Activated CD4-positive, CD25-positive, alpha-beta regulatory T cell treated with anti-CD3 and anti-CD28 coated beads, Interleukin-2, amount 50 U/mL, for 24 hours (primary cell): ENCODE measurements around the gene DOCK4.

Source experiments
- ATAC-seq, 2 donors: fragments of 150-1000 bp; cut with Tn5 transposase; one replicate each; pipeline ENCODE4 v1.10.0; 2021; ENCODE audit warnings: mild to moderate bottlenecking in 1 of 2, moderate library complexity in 1 of 2

DOCK4 gene

GRCh38 chr7:112160130-112160770 lies 45.9 kb downstream of the DOCK4 start:
- no peak for ATAC-seq

- no peak for ATAC-seq
Observed at GRCh38 chr7:112159351-112159750, 46.8 kb downstream of the DOCK4 start.

- no peak for ATAC-seq
Observed at GRCh38 chr7:112157072-112157471, 49.1 kb downstream of the DOCK4 start.

- no peak for ATAC-seq
Observed at GRCh38 chr7:112156412-112156811, 49.8 kb downstream of the DOCK4 start.

DNA sequence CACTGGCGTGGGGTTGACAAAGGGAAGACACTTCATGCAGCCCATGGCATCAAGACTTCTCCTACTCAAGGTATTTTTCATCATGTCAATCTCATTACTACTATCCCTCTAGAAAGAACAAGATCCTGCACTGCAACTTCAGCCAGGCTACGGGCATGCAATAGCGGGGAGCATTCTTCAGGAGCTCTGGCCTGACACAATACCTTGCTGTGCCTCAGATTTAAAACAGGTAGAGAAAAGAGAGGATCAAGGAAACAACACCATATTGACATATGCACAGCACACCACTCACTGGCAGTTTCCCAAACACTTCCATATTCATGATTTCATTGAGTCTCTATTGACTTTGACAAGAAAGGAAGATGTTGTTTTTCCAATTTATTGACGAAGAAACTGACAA lies 51.5 kb downstream of the DOCK4 start:
- ATAC-seq = no peak

GRCh38 chr7:112152186-112152585 lies 54.0 kb downstream of the DOCK4 start:
- ATAC-seq = no peak

GRCh38 chr7:112150823-112151641 lies 55.2 kb downstream of the DOCK4 start:
- no peak for ATAC-seq

GRCh38 chr7:112149734-112150133 lies 56.5 kb downstream of the DOCK4 start:
- ATAC-seq = no peak

DNA sequence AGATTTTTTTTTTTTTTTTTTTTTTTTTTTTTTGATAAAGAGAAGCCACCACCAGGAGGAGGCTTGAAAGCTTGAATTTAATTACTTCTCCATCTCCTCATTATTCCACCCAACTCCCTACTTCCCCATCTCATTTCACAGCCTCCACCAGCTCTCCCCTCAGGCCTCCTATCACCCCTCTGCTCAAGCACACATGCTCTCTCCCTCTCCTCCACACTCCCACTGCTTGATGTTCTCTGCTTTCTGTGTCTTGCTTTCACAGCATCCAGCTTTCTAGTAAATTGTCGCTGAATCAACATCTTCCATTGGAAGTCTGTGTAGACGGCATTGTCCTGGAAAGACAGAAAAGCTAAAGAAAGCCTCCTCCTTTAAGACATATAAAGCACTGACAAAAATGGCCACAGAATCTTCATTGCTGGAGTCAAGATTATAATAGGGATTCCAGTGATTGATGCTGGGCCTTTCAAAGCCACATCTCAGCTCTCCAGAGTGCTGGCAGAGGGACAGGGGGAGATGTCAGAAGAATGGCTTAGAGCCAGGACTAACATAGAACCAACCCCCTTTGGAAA lies 58.3 kb downstream of the DOCK4 start:
- ATAC-seq = no peak

- no peak for ATAC-seq
Observed at GRCh38 chr7:112145206-112145605, 61.0 kb downstream of the DOCK4 start.

DNA sequence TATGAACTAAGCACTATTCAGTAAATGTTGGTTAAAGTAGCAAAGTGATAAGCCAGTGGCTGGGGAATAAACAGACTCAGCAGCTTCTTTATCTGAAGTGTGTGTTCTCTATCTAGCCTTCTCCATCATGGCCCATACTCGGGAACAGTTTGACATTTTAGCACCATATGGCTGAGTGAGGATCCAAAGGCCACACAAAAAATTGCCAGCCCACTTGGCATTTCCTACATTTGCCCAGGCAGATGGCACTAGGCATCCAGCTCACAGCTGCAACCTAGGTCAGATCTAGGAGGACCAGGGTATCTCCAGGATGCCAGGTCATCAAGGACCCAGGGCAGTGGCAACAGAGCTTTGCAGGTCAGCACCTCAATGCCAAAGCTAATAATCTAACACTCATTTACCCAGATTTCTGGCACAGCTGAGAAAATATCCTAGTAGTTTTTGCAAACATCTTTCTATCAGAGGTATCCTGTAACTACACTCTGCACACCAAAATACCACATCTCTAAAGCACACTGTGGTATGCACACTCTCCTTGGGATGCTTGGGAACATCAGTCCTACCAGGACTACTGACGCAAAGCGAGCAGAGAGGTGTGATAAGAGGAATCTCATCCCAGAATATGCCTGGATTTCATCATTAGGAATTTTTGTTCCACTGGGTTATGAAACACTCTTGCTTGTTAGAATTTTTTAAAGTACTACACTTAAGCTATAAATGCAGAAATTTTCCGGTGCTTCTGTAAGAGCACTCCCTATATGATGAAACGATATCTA lies 61.7 kb downstream of the DOCK4 start:
- no peak for ATAC-seq

- ATAC-seq = no peak
Observed at GRCh38 chr7:112143582-112143981, 62.6 kb downstream of the DOCK4 start.

DNA sequence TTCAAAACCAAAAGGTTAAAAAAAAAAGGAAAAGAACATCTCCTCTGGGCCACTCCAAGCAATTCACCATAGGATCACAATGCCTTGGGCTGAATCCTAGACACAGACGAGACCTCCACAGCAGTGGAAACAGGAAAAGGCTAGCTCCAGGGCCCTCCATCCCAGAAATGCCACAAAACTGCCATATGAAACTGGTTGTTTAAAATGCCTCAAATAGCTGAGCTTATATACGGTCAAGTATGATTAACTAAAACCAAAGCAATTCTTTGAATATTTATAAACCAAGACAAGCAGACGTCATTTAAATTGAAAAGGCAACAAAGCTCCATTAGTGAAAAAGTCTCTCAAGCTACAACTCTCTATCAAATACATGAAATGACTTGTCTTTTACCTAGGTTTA lies 63.1 kb downstream of the DOCK4 start:
- ATAC-seq = no peak

GRCh38 chr7:112140600-112140999 lies 65.6 kb downstream of the DOCK4 start:
- ATAC-seq = no peak

DNA sequence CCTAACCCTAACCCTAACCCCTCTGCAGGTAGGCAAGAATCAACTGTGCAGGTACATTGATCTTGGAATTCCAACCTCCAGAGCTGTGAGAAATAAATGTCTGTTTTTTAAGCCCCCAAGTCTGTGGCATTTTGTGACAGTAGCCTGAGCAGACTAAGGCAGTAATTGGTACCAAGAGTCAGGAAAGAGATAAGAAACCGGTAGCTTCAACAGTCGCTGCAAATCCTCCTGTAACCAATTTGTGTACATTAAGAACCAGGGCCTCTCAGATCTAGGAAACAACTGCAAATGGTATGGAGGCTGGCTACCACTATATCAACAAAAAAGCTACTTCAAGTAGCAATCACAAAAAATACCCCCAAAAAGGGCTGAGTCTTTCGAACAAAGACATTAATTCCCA lies 67.3 kb downstream of the DOCK4 start:
- no peak for ATAC-seq

GRCh38 chr7:112138325-112138852 lies 67.8 kb downstream of the DOCK4 start:
- no peak for ATAC-seq

- ATAC-seq = no peak
Observed at GRCh38 chr7:112137141-112138101, 68.8 kb downstream of the DOCK4 start.

DNA sequence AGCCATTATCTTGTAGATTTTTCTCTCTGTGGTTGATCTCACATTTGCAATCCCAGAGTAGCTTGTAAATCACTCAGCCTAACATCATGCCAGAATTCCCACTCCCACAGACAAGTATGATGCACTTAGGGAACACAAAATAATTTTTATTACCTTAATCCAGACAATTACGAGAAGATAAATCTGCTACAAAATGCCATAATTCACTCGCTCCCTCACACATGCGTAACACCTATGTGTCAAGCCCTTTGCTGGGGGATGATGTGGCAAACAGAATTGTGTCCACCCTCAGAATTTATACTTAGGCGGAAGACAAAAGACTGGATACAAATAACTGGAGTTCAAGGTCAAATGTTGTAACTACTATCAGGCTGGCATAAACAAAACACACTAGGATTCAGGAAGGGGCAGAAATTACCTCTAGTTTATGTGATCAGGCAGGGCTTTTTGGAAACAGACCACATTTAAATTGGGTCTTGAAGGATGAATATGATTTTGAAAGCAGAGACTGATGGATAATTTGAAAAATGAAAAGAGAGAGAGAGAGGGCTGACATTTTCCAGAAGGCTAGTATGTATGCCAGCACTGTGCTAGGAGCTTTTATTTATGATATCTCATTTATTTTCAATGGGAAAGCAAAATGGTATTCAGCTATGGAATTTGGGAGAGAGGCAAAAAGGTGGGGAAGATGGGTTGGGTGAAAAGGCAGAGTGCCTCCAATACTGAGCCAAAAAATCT lies 69.8 kb downstream of the DOCK4 start:
- no peak for ATAC-seq

DNA sequence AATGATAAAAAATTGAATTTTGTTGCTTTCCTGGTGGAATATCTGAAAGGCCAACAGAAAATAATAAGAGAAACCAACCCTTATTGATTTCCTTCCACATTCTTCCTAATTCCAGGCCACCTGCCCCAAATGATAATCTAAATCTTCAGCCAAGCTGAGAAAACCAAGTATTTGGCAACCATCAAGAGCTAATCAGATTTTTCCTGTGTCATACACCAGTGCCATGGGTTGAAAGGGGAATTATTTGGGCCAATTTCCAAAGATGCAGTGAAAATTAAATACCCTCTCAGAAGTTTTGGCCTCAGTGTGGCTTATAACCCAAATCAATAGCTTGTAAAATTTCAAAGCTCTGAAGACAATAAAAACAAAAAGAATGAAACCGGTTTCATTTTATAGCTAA lies 70.4 kb downstream of the DOCK4 start:
- no peak for ATAC-seq

- ATAC-seq = no peak
Observed at GRCh38 chr7:112134039-112134438, 72.2 kb downstream of the DOCK4 start.

GRCh38 chr7:112133328-112133727 lies 72.9 kb downstream of the DOCK4 start:
- ATAC-seq = no peak
